GM18499 (cell line): ENCODE data around the gene TMPRSS2.

Experiments used
- ATAC-seq: cut with Tn5 transposase; IDR thresholded peaks from one replicate; pipeline ENCODE4 v1.9.1; 2021; ENCODE audit warnings: moderate number of reproducible peaks; ENCODE audit not compliant: insufficient read depth, unreplicated experiment

The TMPRSS2 gene

GRCh38 chr21:41458121-41458520 lies 49.8 kb downstream of the TMPRSS2 start:
- ATAC-seq: no peak

- no peak for ATAC-seq
Measured at GRCh38 chr21:41453761-41454160, 54.2 kb downstream of the TMPRSS2 start.

- ATAC-seq: no peak
Measured at GRCh38 chr21:41453198-41453597, 54.8 kb downstream of the TMPRSS2 start.

GRCh38 chr21:41451753-41452676 lies 55.9 kb downstream of the TMPRSS2 start:
- no peak for ATAC-seq

- ATAC-seq: no peak
Measured at GRCh38 chr21:41449613-41450012, 58.3 kb downstream of the TMPRSS2 start.

GRCh38 chr21:41447356-41447755 lies 60.6 kb downstream of the TMPRSS2 start:
- no peak for ATAC-seq

- ATAC-seq: no peak
Measured at GRCh38 chr21:41446586-41446985, 61.4 kb downstream of the TMPRSS2 start.

- no peak for ATAC-seq
Measured at GRCh38 chr21:41445465-41445862, 62.5 kb downstream of the TMPRSS2 start.

GRCh38 chr21:41444703-41445464 lies 63.1 kb downstream of the TMPRSS2 start:
- no peak for ATAC-seq

GRCh38 chr21:41443562-41443961 lies 64.4 kb downstream of the TMPRSS2 start:
- no peak for ATAC-seq

- ATAC-seq: no peak
Measured at GRCh38 chr21:41442481-41443186, 65.3 kb downstream of the TMPRSS2 start.

- no peak for ATAC-seq
Measured at GRCh38 chr21:41441546-41441945, 66.4 kb downstream of the TMPRSS2 start.

- ATAC-seq: no peak
Measured at GRCh38 chr21:41439248-41439647, 68.7 kb downstream of the TMPRSS2 start.

- ATAC-seq: no peak
Measured at GRCh38 chr21:41438425-41439113, 69.4 kb downstream of the TMPRSS2 start.

GRCh38 chr21:41437729-41438128 lies 70.2 kb downstream of the TMPRSS2 start:
- no peak for ATAC-seq

- ATAC-seq: no peak
Measured at GRCh38 chr21:41435706-41436105, 72.3 kb downstream of the TMPRSS2 start.

GRCh38 chr21:41433566-41433965 lies 74.4 kb downstream of the TMPRSS2 start:
- no peak for ATAC-seq

GRCh38 chr21:41432562-41433460 lies 75.1 kb downstream of the TMPRSS2 start:
- ATAC-seq: no peak
